Endothelial cell of umbilical vein (primary cell): ENCODE measurements around the gene CATSPER3. TPM values are rescaled to one million over a fixed set of nuclear protein-coding genes. Genes with fewer than 3 reads are reported as not detected.
A peak's percentile ranks its signal among the peaks of the same experiment; 100 is the strongest.

Experiments used
- BruUV-seq: library from RNA; stranded (reverse); fragments of 400-500 nt; replicated peaks from 2 replicates; lab custom pipeline; 2021; lab: Mats Ljungman, UMichigan
- CTCF ChIA-PET: fragments of 300-600, 350-600 bp; sonication (Branson Sonifier 250); formaldehyde crosslinking; loops from one replicate; lab custom pipeline; 2021; ENCODE audit warnings: antibody characterized with exemption, inconsistent platforms; lab: Charles Lee
- POLR2A ChIA-PET: fragments of 300-600, 350-600 bp; sonication (Branson Sonifier 250); formaldehyde crosslinking; loops from one replicate; lab custom pipeline; 2021; ENCODE audit warnings: antibody characterized with exemption, inconsistent platforms; lab: Charles Lee
- DNase-seq: peaks from one replicate; pipeline ENCODE4 v3.0.0-alpha.2; 2011; ENCODE audit warnings: low read depth, low spot score
- FAIRE-seq: peaks from 2 replicates; lab custom pipeline; 2011; peaks lifted over from hg19 to GRCh38; lab: Jason Lieb, UNC
- H2AFZ ChIP-seq: 2 replicates; pipeline ENCODE4 v1.6.0; 2012; ENCODE audit warnings: low read depth, low read length, control low read depth, inconsistent platforms
- H3K27ac ChIP-seq: 2 replicates; pipeline ENCODE4 v1.5.1; 2011; ENCODE audit warnings: low read depth, mild to moderate bottlenecking, control low read depth, low read length, moderate library complexity; ENCODE audit not compliant: insufficient read depth
- H3K27me3 ChIP-seq, 2 experiments: 2 replicates each; pipeline versions ENCODE4 v1.6.0 to v1.6.1; 2011; ENCODE audit warnings: low read length in 2 of 2, mixed read lengths in 1 of 2; ENCODE audit not compliant: control insufficient read depth in 2 of 2, insufficient read depth in 2 of 2
- H3K36me3 ChIP-seq, 2 experiments: 2 replicates in 1 of 2; 3 replicates in 1 of 2; pipeline ENCODE4 v1.5.1; 2011; ENCODE audit warnings: low read length in 2 of 2, mild to moderate bottlenecking in 1 of 2, moderate library complexity in 1 of 2; ENCODE audit not compliant: control insufficient read depth in 2 of 2, insufficient read depth in 2 of 2; ENCODE audit errors: extremely low read depth in 1 of 2
- H3K4me1 ChIP-seq: 3 replicates; pipeline ENCODE4 v1.5.1; 2011; ENCODE audit warnings: mild to moderate bottlenecking, low read length; ENCODE audit not compliant: control insufficient read depth, insufficient read depth; ENCODE audit errors: extremely low read depth
- H3K4me2 ChIP-seq: 2 replicates; pipeline ENCODE4 v1.6.1; 2011; ENCODE audit warnings: low read length, control low read depth, mixed read lengths; ENCODE audit not compliant: insufficient read depth
- H3K4me3 ChIP-seq, 3 experiments: fragments of 200-600 bp in 1 of 3; sonication (generic), shearing (Covaris generic) in 1 of 3; replicated peaks in 1 of 3; 2 replicates each; pipeline ENCODE4 v1.5.1; 2011 to 2016; ENCODE audit warnings: control low read depth in 3 of 3, low read length in 3 of 3, mild to moderate bottlenecking in 2 of 3, inconsistent platforms in 1 of 3, low read depth in 1 of 3, moderate library complexity in 1 of 3; ENCODE audit not compliant: insufficient read depth in 1 of 3
- H3K79me2 ChIP-seq: 2 replicates; pipeline ENCODE4 v1.6.0; 2012; ENCODE audit warnings: low read length, inconsistent platforms; ENCODE audit not compliant: control insufficient read depth, insufficient read depth
- H3K9ac ChIP-seq: replicated peaks from 2 replicates; pipeline ENCODE3; 2011; ENCODE audit warnings: low read length, control low read depth; ENCODE audit not compliant: insufficient read depth; ENCODE audit errors: extremely low read depth
- H3K9me1 ChIP-seq: replicated peaks from 3 replicates; pipeline ENCODE4 v1.6.0; 2011; ENCODE audit warnings: mild to moderate bottlenecking, low read length; ENCODE audit not compliant: control insufficient read depth, insufficient read depth; ENCODE audit errors: extremely low read depth
- H3K9me3 ChIP-seq: replicated peaks from 2 replicates; pipeline ENCODE4 v1.5.1; 2012; ENCODE audit warnings: low read length, inconsistent platforms; ENCODE audit not compliant: control insufficient read depth, insufficient read depth
- H4K20me1 ChIP-seq: replicated peaks from 2 replicates; pipeline ENCODE3; 2011; ENCODE audit warnings: mild to moderate bottlenecking, low read length; ENCODE audit not compliant: control insufficient read depth, insufficient read depth; ENCODE audit errors: extremely low read depth
- EZH2 ChIP-seq: IDR thresholded peaks from 2 replicates; pipeline ENCODE4 v1.6.1; 2012; ENCODE audit warnings: borderline replicate concordance, low read depth, mild to moderate bottlenecking, moderate library complexity, low read length, inconsistent platforms; ENCODE audit not compliant: severe bottlenecking
- FOS ChIP-seq: IDR thresholded peaks from 2 replicates; pipeline ENCODE4 v1.6.1; 2011; ENCODE audit warnings: mild to moderate bottlenecking, low read length, moderate library complexity, borderline replicate concordance; ENCODE audit not compliant: insufficient read depth
- GATA2 ChIP-seq: IDR thresholded peaks from 2 replicates; pipeline ENCODE4 v1.7.0; 2011; ENCODE audit warnings: low read depth, mild to moderate bottlenecking, moderate library complexity, mixed read lengths, low read length; ENCODE audit not compliant: insufficient read length, insufficient read depth
- JUN ChIP-seq: IDR thresholded peaks from 2 replicates; pipeline ENCODE4 v1.6.1; 2011; ENCODE audit warnings: borderline replicate concordance, low read depth; ENCODE audit not compliant: insufficient read length, insufficient read depth
- MYC ChIP-seq: IDR thresholded peaks from one replicate; pipeline ENCODE4 v1.6.1; 2011; ENCODE audit warnings: mild to moderate bottlenecking, low read depth, low read length
- POLR2A ChIP-seq: IDR thresholded peaks from 2 replicates; pipeline ENCODE4 v1.6.1; 2012; ENCODE audit warnings: low read depth, mild to moderate bottlenecking, control low read depth, low read length
- POLR2AphosphoS5 ChIP-seq: IDR thresholded peaks from 2 replicates; pipeline ENCODE4 v1.6.1; 2012; ENCODE audit warnings: low read depth, mild to moderate bottlenecking, control low read depth, low read length, moderate library complexity; ENCODE audit not compliant: insufficient read depth
- dilution Hi-C: fragments of 300-500 bp; cut with MboI; formaldehyde crosslinking; loops from one replicate; pipeline ENCODE4 v1.15.0; 2019; ENCODE audit warnings: low sequenced_read_pairs; ENCODE audit not compliant: extremely low pct_ligation_motif_present
- intact Hi-C: fragments of 100-400 bp; cut with micrococcal nuclease; formaldehyde crosslinking; loops from one replicate; pipeline ENCODE4 v1.10.0; 2022
- polyA plus RNA-seq, 4 experiments: library from polyadenylated mRNA; depleted of rRNA in 3 of 4; stranded (reverse) in 3 of 4; unstranded in 1 of 4; fragments of >200 nt; gene quantifications; 2 replicates each; pipeline versions ENCODE4 v1.2.1 to v1.2.3, GENCODE V29; 2011 to 2012; ENCODE audit warnings: missing spikeins in 1 of 4
- total RNA-seq: library from RNA; stranded (reverse); gene quantifications from 2 replicates; pipeline ENCODE4 v1.2.3, GENCODE V29; 2021
- TF ChIP-seq, protein P1 (sequence below), 2 donors: IDR thresholded peaks; 1 replicate in 1 of 2; 2 replicates in 1 of 2; pipeline ENCODE4 v1.5.1; 2011; ENCODE audit warnings: low read length in 2 of 2, mild to moderate bottlenecking in 2 of 2, moderate library complexity in 2 of 2, control low read depth in 1 of 2, inconsistent platforms in 1 of 2, low read depth in 1 of 2; ENCODE audit not compliant: insufficient read depth in 1 of 2; ENCODE audit errors: extremely low read depth in 1 of 2
- TF ChIP-seq, protein P2 (sequence below): IDR thresholded peaks from 2 replicates; pipeline ENCODE4 v1.6.1; 2011; ENCODE audit not compliant: insufficient read depth, insufficient read length

CATSPER3 gene
- total and polyA plus RNA-seq, 2 donors (not counting 3 experiments of a cell fraction or from before 2014, with no cell fraction given) = 0.43 to 0.71 TPM

DNA sequence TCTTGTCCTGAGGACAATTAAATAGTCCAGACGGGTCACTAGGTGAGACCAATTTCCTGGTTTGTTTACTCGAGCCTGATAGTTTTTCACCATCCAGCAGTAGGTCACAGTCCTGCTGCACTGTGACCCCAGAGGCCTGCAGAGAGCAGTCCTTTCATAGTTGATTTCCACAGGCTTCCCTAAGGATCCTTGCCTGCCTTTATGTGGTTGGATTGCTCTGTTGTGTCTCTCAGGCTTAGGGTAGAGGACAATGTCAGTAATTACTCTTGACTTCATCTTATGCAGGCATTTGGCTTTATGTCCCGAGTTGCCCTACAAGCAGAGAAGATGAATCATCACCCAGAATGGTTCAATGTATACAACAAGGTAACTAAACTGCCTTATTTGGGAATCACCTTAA is 9.0 kb upstream of the CATSPER3 start:
- FAIRE-seq = peak; percentile 18
- no peaks in the 10 kb centered on the region for H3K4me1 ChIP-seq
- no peak overlapping the region for H3K4me3 ChIP-seq
- dilution Hi-C loops (no loop called here), intact Hi-C loops (loop anchor here (10.0 kb wide), 1 partner anchor 376 kb away; no protein-coding TSS in a partner anchor)
- no peaks in the 10 kb centered on the region for H3K9me3 ChIP-seq
- no peaks in the 10 kb centered on the region for H4K20me1 ChIP-seq
- no peaks in the 10 kb centered on the region for H3K79me2 ChIP-seq
- no TSS peak for BruUV-seq
- H3K9ac ChIP-seq = no peak overlapping the region
- DNase-seq = no peak
- no peaks in the 10 kb centered on the region for H3K9me1 ChIP-seq
- H3K36me3 ChIP-seq = peaks cover 0 to 4% of the 10 kb centered on the region in 2 experiments
- H3K27ac ChIP-seq = no peak overlapping the region
- TF ChIP-seq, protein P1, sequence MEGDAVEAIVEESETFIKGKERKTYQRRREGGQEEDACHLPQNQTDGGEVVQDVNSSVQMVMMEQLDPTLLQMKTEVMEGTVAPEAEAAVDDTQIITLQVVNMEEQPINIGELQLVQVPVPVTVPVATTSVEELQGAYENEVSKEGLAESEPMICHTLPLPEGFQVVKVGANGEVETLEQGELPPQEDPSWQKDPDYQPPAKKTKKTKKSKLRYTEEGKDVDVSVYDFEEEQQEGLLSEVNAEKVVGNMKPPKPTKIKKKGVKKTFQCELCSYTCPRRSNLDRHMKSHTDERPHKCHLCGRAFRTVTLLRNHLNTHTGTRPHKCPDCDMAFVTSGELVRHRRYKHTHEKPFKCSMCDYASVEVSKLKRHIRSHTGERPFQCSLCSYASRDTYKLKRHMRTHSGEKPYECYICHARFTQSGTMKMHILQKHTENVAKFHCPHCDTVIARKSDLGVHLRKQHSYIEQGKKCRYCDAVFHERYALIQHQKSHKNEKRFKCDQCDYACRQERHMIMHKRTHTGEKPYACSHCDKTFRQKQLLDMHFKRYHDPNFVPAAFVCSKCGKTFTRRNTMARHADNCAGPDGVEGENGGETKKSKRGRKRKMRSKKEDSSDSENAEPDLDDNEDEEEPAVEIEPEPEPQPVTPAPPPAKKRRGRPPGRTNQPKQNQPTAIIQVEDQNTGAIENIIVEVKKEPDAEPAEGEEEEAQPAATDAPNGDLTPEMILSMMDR (IDR thresholded peaks at IDR 0.05; ENCODE audit: extremely low read depth in 1 of 2, insufficient read depth in 1 of 2, low read depth in 1 of 2, low read length in 2 of 2) = no peak
- TF ChIP-seq GATA2 = no peak
- TF ChIP-seq MYC = no peak
- TF ChIP-seq POLR2AphosphoS5 = no peak
- no peak for TF ChIP-seq EZH2
- no peak for TF ChIP-seq FOS
- TF ChIP-seq POLR2A = no peak
- TF ChIP-seq, protein P2, sequence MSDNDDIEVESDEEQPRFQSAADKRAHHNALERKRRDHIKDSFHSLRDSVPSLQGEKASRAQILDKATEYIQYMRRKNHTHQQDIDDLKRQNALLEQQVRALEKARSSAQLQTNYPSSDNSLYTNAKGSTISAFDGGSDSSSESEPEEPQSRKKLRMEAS = no peak
- TF ChIP-seq JUN = no peak
- H2AFZ ChIP-seq = no peak overlapping the region
- H3K4me2 ChIP-seq = no peak overlapping the region
- no peaks in the 10 kb centered on the region for H3K27me3 ChIP-seq
- CTCF ChIA-PET = no interaction called here
- POLR2A ChIA-PET = no interaction called here
